Measurements from ENCODE around the gene WDFY4.

- TF ChIP-seq ZNF70 (CRISPR knock-in tag; IDR thresholded peaks at IDR 0.05): no peak
- TF ChIP-seq ZFP3 (CRISPR knock-in tag; IDR thresholded peaks at IDR 0.05): no peak
- no peak for TF ChIP-seq RARB (CRISPR knock-in tag; IDR thresholded peaks at IDR 0.05)
- TF ChIP-seq PATZ1 (CRISPR knock-in tag; IDR thresholded peaks at IDR 0.05; ENCODE audit: borderline replicate concordance): no peak
- TF ChIP-seq CREB5 (CRISPR knock-in tag; IDR thresholded peaks at IDR 0.05; ENCODE audit: low read depth): no peak
- no peak for TF ChIP-seq PPARA (CRISPR knock-in tag; IDR thresholded peaks at IDR 0.05; ENCODE audit: borderline replicate concordance)
- TF ChIP-seq TSHZ2 (CRISPR knock-in tag; IDR thresholded peaks at IDR 0.05): no peak
- no peak for TF ChIP-seq ZC3H10 (CRISPR knock-in tag; IDR thresholded peaks at IDR 0.05)
These were observed 137.0 kb downstream of the WDFY4 start for GRCh38 chr10:48821692-48822091.
